GM18909 (cell line): ENCODE data around the gene PRLR.

Experiments used
- ATAC-seq: cut with Tn5 transposase; IDR thresholded peaks from one replicate; pipeline ENCODE4 v1.9.1; 2021; ENCODE audit warnings: mild to moderate bottlenecking; ENCODE audit not compliant: unreplicated experiment, poor library complexity

The PRLR gene

GRCh38 chr5:35012796-35013195, 217.5 kb downstream of the PRLR start:
- ATAC-seq: no peak

- ATAC-seq: no peak
Measured at GRCh38 chr5:35012365-35012764, 217.9 kb downstream of the PRLR start.

- ATAC-seq: no peak
Measured at GRCh38 chr5:35010676-35011075, 219.6 kb downstream of the PRLR start.

- no peak for ATAC-seq
Measured at GRCh38 chr5:35009657-35010056, 220.6 kb downstream of the PRLR start.

- ATAC-seq: no peak
Measured at GRCh38 chr5:35009019-35009418, 221.3 kb downstream of the PRLR start.

- ATAC-seq: no peak
Measured at GRCh38 chr5:35004771-35005170, 225.5 kb downstream of the PRLR start.

- ATAC-seq: no peak
Measured at GRCh38 chr5:35004200-35004599, 226.1 kb downstream of the PRLR start.

GRCh38 chr5:35003018-35003957, 227.0 kb downstream of the PRLR start:
- ATAC-seq: peak; percentile 79

GRCh38 chr5:35002459-35002858, 227.8 kb downstream of the PRLR start:
- ATAC-seq: no peak

- ATAC-seq: no peak
Measured at GRCh38 chr5:35001842-35002241, 228.4 kb downstream of the PRLR start.
